Testis (tissue), 2 donors: Measurements from ENCODE around the gene DMRTA2.

Source experiments
- CTCF ChIP-seq, 3 experiments: fragments of 450-650 bp in 2 of 3; fragments of 200-600 bp in 1 of 3; sonication (generic) in 1 of 3; IDR thresholded peaks; one replicate each; pipeline ENCODE4 v1.5.1; 2016 to 2019; ENCODE audit warnings: antibody characterized with exemption in 3 of 3, mild to moderate bottlenecking in 2 of 3, moderate library complexity in 1 of 3
- POLR2A ChIP-seq: fragments of 450-650 bp; IDR thresholded peaks from one replicate; pipeline ENCODE4 v1.6.1; 2017; ENCODE audit warnings: antibody characterized with exemption, mild to moderate bottlenecking, moderate library complexity

- TF ChIP-seq CTCF (IDR thresholded peaks at IDR 0.05) (no peak), POLR2A (no peak)
Measured at GRCh38 chr1:50416150-50416527, 7.1 kb downstream of the DMRTA2 start.
